GM18909 (cell line): ENCODE data around the gene SUFU.
"Not testable (repeated sequence)": the region's sequence is repeated elsewhere in the genome, so short reads cannot be mapped to it uniquely, and the experiment has no call there.

Experiments
- ATAC-seq: cut with Tn5 transposase; IDR thresholded peaks from one replicate; pipeline ENCODE4 v1.9.1; 2021; ENCODE audit warnings: mild to moderate bottlenecking; ENCODE audit not compliant: unreplicated experiment, poor library complexity

The SUFU gene

GRCh38 chr10:102503264-102504178 lies at the start of gene SUFU:
Gene SUFU (plus strand): TSS chr10:102503972. CDS start chr10:102504153, 181 bp downstream.
- ATAC-seq = peak; percentile 67

DNA sequence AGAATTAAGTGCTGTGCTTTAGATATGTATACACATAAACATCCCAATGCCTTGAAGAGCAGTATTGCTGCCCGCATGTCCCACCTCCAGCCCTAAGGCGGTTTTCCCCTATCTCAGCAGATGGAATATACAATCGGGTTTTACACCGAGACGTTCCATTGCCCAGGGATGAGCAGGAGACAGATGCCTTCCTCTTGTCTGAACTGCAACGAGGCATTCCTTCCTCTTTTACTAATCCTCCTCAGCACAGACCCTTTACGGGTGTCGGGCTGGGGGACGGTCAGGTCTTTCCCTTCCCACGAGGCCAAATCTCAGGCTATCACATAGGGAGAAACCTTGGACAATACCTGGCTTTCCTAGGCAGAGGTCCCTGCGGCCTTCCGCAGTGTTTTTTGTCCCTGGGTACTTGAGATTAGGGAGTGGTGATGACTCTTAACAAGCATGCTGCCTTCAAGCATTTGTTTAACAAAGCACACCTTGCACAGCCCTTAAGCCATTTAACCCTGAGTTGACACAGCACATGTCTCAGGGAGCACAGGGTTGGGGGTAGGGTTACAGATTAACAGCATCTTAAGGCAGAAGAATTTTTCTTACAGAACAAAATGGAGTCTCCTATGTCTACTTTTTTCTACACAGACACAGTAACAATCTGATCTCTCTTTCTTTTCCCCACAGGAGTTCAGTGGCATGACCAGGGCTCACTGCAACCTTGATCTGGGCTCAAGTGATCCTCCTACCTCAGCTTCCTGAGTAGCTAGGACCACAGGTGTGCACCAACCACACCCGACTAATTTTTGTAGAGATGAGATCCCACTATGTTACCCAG lies 48.9 kb upstream of the SUFU start:
- ATAC-seq = not testable (repeated sequence)

DNA sequence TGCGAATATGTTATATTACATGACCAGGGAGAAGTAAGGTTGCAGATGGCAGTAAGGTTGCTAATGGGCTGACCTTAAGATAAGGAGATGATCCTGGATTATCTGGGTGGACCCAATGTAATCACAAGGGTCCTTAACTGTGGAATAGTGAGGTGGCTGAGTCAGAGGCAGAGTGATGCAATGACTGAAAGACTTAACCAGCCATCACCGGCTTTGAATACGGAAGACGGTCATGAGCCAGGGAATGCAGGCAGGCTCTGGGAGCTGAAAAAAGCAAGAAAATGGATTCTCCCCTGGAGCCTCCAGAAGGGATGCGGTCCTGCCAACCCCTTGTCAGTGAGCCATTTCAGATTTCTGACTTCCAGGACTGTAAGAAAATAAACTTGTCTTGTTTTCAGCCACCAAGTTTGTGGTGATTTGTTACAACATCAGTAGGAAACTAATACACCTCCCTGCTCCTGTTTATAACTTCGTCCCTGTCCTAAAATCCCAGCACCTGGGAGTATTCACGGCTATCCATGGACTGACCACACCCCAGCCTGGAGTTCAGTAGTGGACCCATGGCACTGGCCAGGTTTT lies 47.8 kb upstream of the SUFU start:
- ATAC-seq = no peak

DNA sequence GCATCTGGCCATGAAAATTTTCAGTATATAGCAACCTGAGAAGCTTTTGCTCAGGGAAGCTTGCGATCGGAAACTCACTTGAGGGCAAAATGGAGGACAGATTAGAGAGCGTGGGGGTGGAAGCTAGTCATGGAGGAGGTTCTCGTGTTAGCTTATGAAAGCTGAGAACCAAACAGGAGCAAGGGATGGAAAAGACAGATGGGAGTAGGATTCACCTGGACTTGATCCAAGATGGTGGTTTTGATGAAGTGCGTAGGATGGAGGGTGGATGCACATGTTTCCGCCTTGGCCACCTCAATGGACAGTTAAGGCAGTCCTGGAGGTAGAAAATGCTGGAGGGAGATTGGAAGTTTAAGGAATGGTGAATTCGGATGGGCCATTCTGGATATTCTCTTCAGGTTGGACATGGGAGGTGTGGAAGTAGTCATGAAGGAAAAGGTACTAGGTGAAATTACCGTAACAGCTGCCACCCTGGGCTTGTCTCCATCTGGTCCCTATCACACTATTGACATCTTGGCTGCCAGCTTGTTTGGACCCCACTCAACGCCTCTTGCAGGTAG lies 46.1 kb upstream of the SUFU start:
- no peak for ATAC-seq

DNA sequence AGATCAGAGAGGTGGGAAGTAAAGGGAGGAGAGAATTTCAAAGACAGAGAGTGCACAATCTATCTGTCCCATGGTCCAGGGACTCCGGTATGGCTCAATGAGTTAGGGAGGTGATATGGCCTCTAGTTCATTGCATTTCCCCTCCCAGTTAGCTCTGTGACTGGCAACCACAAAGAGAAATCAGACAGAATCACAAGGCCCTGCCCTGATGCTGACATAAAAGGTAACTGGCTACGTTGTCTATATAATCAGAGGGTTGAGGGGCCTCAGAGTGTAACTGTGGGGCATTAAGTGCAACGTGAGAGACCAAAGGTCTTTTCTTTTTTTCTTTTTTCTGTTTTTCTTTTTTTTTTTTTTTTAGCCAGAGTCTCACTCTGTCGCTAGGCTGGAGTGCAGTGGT lies 45.1 kb upstream of the SUFU start:
- ATAC-seq = no peak

- ATAC-seq = peak; percentile 40
These were observed 43.0 kb upstream of the SUFU start for GRCh38 chr10:102460836-102461186.

- ATAC-seq = peak; percentile 88
These were observed 42.4 kb upstream of the SUFU start for GRCh38 chr10:102461187-102462054.

DNA sequence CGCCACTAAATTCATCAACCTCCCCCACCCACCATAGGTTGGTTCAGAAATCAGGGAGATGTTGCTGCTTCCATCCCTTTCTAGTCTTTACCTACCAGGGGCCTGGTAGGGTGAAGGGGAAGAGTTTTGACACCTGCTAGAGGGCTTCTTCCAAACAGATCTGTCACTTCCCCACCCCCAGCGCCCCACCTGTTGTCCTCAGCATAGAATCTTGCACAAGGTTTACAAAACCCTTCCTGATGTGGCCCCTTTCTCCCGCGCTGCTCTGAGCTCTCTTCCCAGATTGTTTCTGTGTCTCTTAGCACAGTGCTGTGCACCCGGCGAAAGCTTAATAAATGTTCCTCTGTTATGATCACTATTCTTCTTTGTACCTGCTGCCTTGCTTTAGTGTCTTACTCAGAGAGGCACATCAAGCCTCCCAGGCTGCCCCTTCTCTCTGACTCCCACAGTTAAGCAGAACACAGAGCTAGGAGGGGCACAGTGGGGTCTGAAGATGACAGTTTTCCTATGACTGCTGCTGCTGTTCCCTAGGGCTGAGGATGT lies 41.2 kb upstream of the SUFU start:
- no peak for ATAC-seq

GRCh38 chr10:102463983-102464382 lies 39.8 kb upstream of the SUFU start:
- no peak for ATAC-seq

DNA sequence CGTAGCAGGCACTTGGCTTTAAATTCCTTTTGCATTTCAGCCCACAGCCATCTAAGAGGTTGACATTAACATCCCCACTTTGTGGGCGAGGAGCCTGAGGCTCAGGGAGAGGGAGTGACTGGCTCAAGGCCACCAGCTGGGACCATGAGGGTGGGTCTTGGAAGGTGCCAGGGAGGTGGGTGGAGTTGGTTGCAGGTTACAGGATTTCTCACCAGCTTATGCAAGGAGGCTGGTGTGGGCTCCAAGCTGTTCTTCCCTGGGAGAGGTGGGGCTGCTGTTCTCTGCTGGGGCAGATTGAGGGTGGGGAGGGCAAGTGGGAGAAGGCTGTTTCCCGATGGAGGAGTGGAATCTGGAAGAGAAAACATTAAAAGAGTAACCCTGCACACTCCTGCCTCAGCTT lies 38.3 kb upstream of the SUFU start:
- ATAC-seq = no peak

- no peak for ATAC-seq
These were observed 36.5 kb upstream of the SUFU start for GRCh38 chr10:102467318-102467717.

DNA sequence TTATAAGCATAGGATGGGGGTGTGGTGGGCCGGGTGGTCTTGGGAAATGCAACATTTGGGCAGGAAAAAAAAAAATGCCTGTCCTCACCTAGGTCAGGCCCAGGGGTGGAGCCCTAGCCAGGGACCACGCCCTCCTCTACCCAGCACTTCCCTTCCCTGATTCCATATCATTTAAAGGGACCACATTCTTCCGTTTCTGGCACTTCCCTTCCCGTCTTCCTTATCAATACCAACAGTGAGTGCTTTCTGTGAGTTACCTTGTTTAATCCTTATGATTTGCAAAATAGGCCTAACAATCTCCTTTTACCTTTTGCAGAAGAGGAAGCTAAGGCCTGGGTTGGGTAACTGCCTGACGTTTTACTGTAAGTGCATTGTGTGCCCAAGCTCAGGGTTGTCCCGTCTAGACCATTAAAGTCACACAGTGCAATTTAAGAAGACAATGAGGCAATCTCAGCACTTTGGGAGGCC lies 35.8 kb upstream of the SUFU start:
- no peak for ATAC-seq

DNA sequence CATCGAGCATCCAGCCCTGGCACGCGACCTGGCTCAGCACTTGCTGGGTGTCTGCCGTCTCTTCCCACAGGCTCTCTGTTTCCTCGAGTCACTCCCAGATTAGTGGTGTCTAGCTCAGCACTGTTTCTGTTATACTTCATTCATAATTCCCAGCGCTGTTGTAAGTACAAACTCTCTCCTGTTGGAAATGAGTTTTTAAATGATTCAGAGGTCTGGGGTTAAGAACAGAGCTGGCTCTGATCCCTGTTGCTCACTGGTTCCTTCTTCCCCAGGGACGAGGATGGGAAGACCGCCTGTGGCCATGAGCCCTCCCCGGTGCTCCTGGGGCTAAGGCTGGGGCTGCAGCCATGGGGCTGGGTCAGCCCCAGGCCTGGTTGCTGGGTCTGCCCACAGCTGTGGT lies 35.1 kb upstream of the SUFU start:
- no peak for ATAC-seq

- ATAC-seq = no peak
These were observed 32.9 kb upstream of the SUFU start for GRCh38 chr10:102470579-102471546.

- no peak for ATAC-seq
These were observed 30.1 kb upstream of the SUFU start for GRCh38 chr10:102473445-102474331.

DNA sequence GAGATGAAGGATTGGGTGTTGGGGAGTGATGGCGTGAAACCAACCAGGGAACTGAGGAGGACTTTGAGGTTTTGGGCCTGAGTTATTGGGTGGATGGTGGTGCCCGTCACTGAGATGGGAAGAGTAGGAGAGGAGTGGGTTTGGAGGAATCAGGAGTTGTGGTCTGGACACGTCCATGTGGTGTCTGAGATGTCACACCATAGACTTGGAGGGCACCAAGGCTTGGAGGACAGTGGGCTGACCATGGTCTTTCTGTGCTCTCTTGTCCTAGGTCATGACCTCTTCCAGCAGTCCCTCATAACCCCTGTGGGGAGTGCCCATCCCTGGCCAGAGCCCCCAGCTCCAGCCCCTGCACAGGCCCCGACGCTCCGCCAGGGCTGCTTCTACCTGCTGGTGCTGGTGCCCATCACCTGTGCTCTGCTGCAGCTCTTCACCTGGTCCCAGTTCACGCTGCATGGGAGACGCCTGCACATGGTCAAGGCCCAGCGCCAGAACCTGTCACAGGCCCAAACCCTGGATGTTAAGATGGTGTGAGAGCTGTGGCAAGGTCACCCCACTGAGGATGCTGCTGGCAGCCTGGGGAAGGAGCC lies 28.2 kb upstream of the SUFU start:
- no peak for ATAC-seq
